GM04503 (cell line): ENCODE data around the gene UNG.

Source experiments
- DNase-seq: peaks from one replicate; pipeline ENCODE4 v3.0.0-alpha.2; 2012; ENCODE audit warnings: low read depth

The UNG gene

DNA sequence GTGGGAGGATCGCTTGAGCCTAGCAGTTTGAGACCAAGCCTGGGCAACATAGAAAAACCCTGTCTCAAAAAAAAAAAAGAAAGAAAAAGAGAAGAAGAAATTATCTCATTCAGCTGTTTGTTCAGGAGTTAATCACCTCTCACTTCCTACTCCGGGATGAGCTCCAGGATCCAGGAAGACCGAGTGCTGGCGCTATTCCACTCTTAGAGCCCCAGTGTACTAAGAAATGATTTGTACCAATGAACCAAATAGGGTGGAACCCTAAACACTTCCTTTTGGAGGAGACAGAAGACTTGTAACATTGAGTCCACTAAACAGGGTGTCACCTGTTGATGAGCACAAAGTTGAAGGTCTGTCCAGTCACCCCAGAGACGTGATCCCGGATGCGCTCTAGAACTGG lies 7.7 kb upstream of the UNG start:
- no peak for DNase-seq

DNA sequence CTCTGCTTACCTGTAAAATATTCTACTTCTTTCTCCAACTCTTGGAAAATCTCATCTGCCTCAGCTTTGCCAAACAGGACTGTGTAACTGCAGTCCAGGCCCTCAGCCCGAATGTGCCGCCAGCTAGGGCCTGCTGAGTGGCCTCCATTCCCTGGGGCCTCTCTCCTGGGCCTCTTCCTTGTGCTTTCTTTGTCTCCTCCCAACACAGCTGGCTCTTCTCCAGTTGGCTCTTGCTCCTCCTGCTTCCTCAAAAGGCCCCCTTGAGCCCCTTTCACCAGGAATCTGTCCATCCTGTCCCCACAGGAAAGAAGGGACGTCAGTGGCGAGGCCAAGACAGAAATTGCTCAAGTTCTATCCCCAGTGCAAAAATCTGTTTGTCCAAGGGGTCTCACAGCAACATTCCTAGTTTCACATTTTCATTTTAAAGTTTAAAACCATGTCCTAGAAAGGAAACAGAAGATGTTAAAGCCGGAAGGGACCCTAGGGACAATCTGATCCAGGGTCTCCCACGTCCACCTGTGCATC lies 4.8 kb upstream of the UNG start:
- no peak for DNase-seq

GRCh38 chr12:109093022-109093918 lies 4.1 kb upstream of the UNG start, which contains the start of gene ALKBH2:
Gene ALKBH2, minus strand, starts transcription at chr12:109093472. Its CDS starts 686 bp downstream, at chr12:109092786.
- peak; percentile 41 for DNase-seq

GRCh38 chr12:109097140-109097434 lies 310 bp upstream of the UNG start:
- DNase-seq, result no peak

- DNase-seq, result no peak
Measured at GRCh38 chr12:109098183-109098604, 797 bp downstream of the UNG start.

- DNase-seq, result no peak
Measured at GRCh38 chr12:109098651-109099050, 1.3 kb downstream of the UNG start.

- DNase-seq, result no peak
Measured at GRCh38 chr12:109099431-109100020, 2.1 kb downstream of the UNG start.

DNA sequence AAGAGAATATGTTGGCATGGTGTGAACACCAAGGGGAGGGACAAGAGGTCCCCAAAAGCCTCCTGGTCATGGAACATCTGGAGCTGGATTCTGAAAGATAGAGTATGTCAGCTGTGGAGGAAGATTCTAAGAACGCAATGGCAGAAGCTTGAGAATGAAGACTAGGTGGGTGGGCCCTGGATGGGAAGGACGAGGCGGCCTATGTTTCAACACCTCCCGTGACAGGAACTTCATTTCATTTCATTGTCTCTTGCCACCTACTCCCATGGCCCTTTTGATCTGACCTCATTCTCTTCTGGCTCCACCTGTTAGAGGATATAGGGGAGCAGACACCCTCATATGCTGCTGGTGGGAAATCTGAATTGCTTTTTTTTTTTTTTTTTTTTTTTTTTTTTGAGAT lies 3.3 kb downstream of the UNG start:
- DNase-seq, result no peak

- DNase-seq, result no peak
Measured at GRCh38 chr12:109102491-109102890, 5.1 kb downstream of the UNG start.

DNA sequence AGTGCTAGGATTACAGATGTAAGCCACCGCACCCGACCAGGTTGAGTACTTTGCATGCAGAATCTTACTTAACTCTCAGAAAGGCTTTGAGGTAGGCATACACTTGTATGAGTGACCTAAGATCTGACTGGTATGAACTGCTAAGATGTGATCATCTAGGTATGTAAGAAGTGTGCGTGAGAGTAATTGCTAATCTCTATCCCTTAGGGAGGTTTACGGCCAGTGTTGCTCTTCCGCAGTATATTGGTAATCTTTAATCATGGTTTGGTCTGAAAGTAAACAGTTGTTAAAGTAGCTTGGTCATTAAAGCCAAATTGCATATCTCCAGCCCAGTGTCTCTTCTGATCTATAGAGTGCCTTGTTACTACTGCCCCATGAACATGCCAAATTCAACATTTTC lies 7.8 kb downstream of the UNG start:
- DNase-seq, result no peak

DNA sequence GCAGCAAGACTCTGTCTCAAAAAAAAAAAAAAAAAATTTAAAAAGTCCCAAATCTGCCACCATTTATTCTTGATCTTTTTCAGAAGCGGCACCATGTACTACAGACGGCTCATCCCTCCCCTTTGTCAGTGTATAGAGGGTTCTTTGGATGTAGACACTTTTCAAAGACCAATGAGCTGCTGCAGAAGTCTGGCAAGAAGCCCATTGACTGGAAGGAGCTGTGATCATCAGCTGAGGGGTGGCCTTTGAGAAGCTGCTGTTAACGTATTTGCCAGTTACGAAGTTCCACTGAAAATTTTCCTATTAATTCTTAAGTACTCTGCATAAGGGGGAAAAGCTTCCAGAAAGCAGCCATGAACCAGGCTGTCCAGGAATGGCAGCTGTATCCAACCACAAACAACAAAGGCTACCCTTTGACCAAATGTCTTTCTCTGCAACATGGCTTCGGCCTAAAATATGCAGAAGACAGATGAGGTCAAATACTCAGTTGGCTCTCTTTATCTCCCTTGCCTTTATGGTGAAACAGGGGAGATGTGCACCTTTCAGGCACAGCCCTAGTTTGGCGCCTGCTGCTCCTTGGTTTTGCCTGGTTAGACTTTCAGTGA lies 12.5 kb downstream of the UNG start:
- no peak for DNase-seq

DNA sequence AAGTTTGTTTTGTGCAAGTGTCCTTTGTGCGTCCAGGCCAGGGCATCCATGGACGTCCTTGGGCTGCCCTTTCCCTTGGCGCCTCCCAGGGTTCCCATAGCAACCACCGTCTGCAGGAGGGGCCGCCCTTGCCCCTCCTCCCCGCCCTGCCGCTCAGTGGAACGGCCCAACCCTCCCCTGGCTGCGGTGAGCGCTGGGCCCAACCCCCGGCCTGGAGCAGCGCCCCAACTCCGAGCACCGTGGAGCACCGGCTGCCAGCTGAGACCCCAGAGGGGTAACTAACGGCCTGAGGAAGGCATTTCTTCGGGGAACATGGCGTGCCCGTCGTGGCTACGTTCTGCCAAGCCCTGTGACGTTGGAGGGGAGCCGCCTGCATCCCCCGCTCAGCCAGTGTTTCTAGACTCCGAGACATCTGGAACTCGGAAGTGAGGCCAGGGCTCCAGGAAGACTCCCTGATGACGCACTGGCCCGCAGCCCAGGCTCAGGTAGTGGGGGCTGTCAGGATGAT lies 13.6 kb downstream of the UNG start:
- peak; percentile 31 for DNase-seq

DNA sequence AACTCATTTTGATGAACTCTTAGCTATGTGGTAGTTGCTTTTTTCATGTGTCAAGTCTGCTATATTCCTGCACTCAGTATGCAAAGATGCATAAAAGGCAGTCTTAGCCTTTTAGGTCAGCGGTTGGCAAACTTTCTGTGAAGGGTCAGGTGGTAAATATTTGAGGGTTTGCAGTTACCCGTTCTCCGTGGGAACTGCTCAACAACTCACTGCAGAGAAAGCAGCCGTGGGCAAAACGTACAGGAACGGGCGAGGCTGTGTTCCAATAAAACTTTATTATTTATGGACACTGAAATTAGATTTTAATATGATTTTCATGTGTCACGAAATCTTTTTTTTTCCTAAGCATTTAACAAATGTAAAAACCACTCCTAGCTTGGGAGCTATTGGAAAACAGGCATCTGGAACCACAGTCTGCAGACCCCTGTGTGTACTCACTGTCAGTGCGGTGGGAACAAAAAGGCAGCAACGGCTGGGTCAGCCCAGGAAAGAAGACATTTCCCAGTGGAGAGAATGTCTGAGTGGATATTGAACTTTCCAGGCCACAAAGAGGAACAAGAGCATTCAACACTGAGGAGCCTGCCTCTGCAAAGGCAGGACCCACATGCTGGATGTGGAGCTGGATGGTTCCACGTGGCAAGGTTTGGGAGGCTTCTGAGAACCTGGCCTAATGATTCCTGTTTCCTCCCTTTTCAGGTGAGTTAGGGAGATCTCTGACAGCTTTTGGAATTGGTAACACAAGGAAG lies 15.5 kb downstream of the UNG start:
- no peak for DNase-seq

- no peak for DNase-seq
Measured at GRCh38 chr12:109113661-109114321, 16.4 kb downstream of the UNG start.

DNA sequence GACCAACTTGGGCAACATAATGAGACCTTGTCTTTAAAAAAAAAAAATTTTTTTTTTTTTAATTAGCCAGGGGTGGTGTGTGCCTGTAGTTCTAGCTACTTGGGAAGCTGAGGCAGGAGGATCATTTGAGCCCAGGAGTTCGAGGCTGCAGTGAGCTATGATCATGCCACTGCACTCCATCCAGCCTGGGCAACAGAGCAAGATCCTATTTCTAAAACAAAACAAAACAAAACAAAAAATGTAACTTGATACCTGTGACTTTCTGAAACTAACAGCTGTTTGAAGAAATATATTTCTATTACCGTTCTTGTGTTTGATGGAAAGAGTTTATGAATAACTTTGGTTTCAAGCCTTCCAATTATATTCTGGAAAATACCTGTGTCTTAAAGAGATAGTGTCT lies 17.2 kb downstream of the UNG start:
- no peak for DNase-seq

DNA sequence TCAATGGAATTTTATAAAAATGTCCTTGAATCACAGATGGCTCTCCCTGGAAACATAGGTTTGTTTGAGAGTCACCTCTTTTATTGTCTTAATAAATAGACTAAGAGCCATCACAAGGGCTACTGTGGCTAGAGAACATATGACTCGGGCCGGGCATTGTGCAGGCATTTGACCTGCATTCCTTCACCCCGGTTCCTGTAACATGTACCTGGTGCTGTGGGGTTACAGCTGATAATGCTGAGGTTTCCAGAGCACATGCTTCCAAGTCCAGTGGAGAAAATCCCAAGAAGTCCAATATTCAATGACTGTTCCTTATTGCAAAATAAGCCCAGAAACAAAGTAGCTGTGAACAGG lies 18.0 kb downstream of the UNG start:
- no peak for DNase-seq

GRCh38 chr12:109115758-109116610 lies 18.6 kb downstream of the UNG start, which contains the start of gene ACACB:
Gene ACACB, plus strand, starts transcription at chr12:109116587. Its CDS starts 22,819 bp downstream, at chr12:109139406.
- DNase-seq, result no peak

DNA sequence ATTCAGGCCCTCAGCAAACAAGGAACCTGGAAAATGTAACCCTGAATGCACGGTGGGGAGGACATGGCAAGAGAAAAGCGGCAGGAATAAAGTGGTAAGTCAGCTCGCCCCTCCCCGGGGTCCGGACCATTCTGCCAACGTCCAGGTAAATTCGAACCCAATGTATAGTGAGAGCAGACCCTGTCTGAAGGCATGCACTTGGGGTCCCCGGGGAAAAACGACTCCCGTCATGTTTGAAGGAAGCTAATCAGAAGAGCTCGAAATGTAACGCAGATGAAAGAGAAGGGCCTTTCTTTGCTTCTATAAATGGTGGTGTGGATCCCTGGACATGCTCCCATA lies 19.2 kb downstream of the UNG start:
- DNase-seq, result no peak

DNA sequence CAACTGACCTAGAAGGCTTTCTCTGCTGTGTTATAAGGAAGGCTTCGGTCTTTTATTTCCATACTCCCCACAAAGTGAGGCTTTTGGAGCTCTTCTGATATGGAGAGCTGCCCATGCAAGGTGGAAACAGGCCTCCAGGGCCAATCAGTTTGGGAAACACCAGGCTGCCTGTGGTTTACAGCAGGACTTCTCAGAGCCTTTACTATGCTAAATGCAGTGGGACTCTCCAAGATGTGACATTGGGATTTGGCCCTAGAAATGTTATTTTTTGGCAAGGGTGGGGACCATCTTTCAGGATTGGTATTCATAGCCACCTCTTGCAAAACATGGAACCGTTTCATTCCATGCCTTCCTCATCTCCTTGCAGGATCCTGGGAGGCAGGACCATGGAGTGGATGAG lies 22.7 kb downstream of the UNG start:
- no peak for DNase-seq

DNA sequence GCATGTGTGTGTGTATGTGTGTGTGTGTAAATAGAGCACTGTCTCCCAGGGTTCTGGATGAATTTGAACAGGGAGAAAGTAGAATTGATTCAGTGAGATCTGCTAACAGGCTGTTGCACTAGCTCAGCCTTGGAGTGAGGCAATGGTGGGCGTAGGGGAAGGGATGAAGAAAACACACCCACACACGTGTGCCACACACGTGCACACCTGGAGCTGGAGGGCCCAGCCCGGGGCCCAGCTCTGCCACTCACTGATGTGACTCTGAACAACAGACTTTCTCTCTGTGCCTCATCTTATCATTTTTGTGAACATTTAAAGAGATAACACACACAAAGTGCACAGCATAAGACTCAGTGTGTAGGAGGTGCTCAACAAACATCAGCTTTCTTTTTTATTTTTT lies 23.2 kb downstream of the UNG start:
- no peak for DNase-seq
